ENCODE results near the gene ANKRD65.

The ANKRD65 gene

GRCh38 chr1:1437033-1437903 lies 16.2 kb upstream of the ANKRD65 start:
- H3K9me3 ChIP-seq (ENCODE audit: low read depth, low read length), result no peaks in the 10 kb centered on the region
- TF ChIP-seq EZH2 (IDR thresholded peaks at IDR 0.05) (no peak), FOXP2 (optimal IDR thresholded peaks at IDR 0.05; ENCODE audit: control extremely low read depth, extremely low read length, insufficient read depth) (no peak), POLR2AphosphoS5 (IDR thresholded peaks at IDR 0.05; ENCODE audit: borderline replicate concordance, low read depth, low read length) (no peak)
- no peaks in the 10 kb centered on the region for H3K36me3 ChIP-seq (ENCODE audit: insufficient read depth, low read length)
- no peak overlapping the region for H3K9ac ChIP-seq (ENCODE audit: insufficient read length)
- H3K27ac ChIP-seq, result no peak overlapping the region
- H3K4me3 ChIP-seq, result no peak overlapping the region
- no peak for DNase-seq (ENCODE audit: low read depth, low spot score)

GRCh38 chr1:1436630-1437032 lies 15.6 kb upstream of the ANKRD65 start:
- DNase-seq (ENCODE audit: low read depth, low spot score), result no peak
- TF ChIP-seq FOXP2 (optimal IDR thresholded peaks at IDR 0.05; ENCODE audit: control extremely low read depth, extremely low read length, insufficient read depth), result no peak
- TF ChIP-seq POLR2AphosphoS5 (IDR thresholded peaks at IDR 0.05; ENCODE audit: borderline replicate concordance, low read depth, low read length), result no peak
- no peak for TF ChIP-seq EZH2 (IDR thresholded peaks at IDR 0.05)
- Histone ChIP-seq H3K4me3 (peak overlapping the region; percentile 73; the same call in 1 of the 2 replicates), H3K27ac (no peak overlapping the region), H3K9me3 (ENCODE audit: low read depth, low read length) (no peaks in the 10 kb centered on the region), H3K36me3 (ENCODE audit: insufficient read depth, low read length) (no peaks in the 10 kb centered on the region), H3K9ac (ENCODE audit: insufficient read length) (no peak overlapping the region)

GRCh38 chr1:1435911-1436629 lies 15.0 kb upstream of the ANKRD65 start:
- no peak overlapping the region for H3K9ac ChIP-seq (ENCODE audit: insufficient read length)
- TF ChIP-seq FOXP2 (optimal IDR thresholded peaks at IDR 0.05; ENCODE audit: control extremely low read depth, extremely low read length, insufficient read depth), result no peak
- TF ChIP-seq EZH2 (IDR thresholded peaks at IDR 0.05), result no peak
- no peak for TF ChIP-seq POLR2AphosphoS5 (IDR thresholded peaks at IDR 0.05; ENCODE audit: borderline replicate concordance, low read depth, low read length)
- H3K27ac ChIP-seq, result no peak overlapping the region
- H3K36me3 ChIP-seq (ENCODE audit: insufficient read depth, low read length), result no peaks in the 10 kb centered on the region
- H3K9me3 ChIP-seq (ENCODE audit: low read depth, low read length), result no peaks in the 10 kb centered on the region
- no peak for DNase-seq (ENCODE audit: low read depth, low spot score)
- H3K4me3 ChIP-seq, result peak overlapping the region; percentile 73

- Histone ChIP-seq H3K9ac (ENCODE audit: insufficient read length) (peak within 1 kb of the TSS; percentile 14), H3K36me3 (ENCODE audit: insufficient read depth, low read length) (no peaks in the 10 kb centered on the region), H3K4me3 (peak within 1 kb of the TSS; percentile 73), H3K9me3 (ENCODE audit: low read depth, low read length) (no peaks in the 10 kb centered on the region), H3K27ac (no peak within 1 kb of the TSS)
- no peak for DNase-seq (ENCODE audit: low read depth, low spot score)
- no peak for TF ChIP-seq FOXP2 (optimal IDR thresholded peaks at IDR 0.05; ENCODE audit: control extremely low read depth, extremely low read length, insufficient read depth)
- peak; percentile 43; the same call in 1 of the 2 replicates for TF ChIP-seq POLR2AphosphoS5 (IDR thresholded peaks at IDR 0.05; ENCODE audit: borderline replicate concordance, low read depth, low read length)
Measured at GRCh38 chr1:1435106-1435903, 14.2 kb upstream of the ANKRD65 start, which contains the start of gene VWA1. VWA1 (plus strand) TSS chr1:1435690; CDS start chr1:1435749, 59 bp downstream.

GRCh38 chr1:1434824-1435105 lies 13.7 kb upstream of the ANKRD65 start:
- Histone ChIP-seq H3K4me3 (no peak overlapping the region; the same call in 1 of the 2 replicates), H3K9me3 (ENCODE audit: low read depth, low read length) (no peaks in the 10 kb centered on the region), H3K27ac (no peak overlapping the region), H3K9ac (ENCODE audit: insufficient read length) (no peak overlapping the region), H3K36me3 (ENCODE audit: insufficient read depth, low read length) (no peaks in the 10 kb centered on the region)
- TF ChIP-seq EZH2 (IDR thresholded peaks at IDR 0.05) (no peak), FOXP2 (optimal IDR thresholded peaks at IDR 0.05; ENCODE audit: control extremely low read depth, extremely low read length, insufficient read depth) (no peak), POLR2AphosphoS5 (IDR thresholded peaks at IDR 0.05; ENCODE audit: borderline replicate concordance, low read depth, low read length) (no peak)
- DNase-seq (ENCODE audit: low read depth, low spot score), result no peak

GRCh38 chr1:1434131-1434823 lies 13.2 kb upstream of the ANKRD65 start:
- Histone ChIP-seq H3K36me3 (ENCODE audit: insufficient read depth, low read length) (no peaks in the 10 kb centered on the region), H3K4me3 (no peak overlapping the region), H3K9me3 (ENCODE audit: low read depth, low read length) (no peaks in the 10 kb centered on the region), H3K9ac (ENCODE audit: insufficient read length) (no peak overlapping the region), H3K27ac (no peak overlapping the region)
- DNase-seq (ENCODE audit: low read depth, low spot score), result no peak
- TF ChIP-seq POLR2AphosphoS5 (IDR thresholded peaks at IDR 0.05; ENCODE audit: borderline replicate concordance, low read depth, low read length), result no peak
- no peak for TF ChIP-seq FOXP2 (optimal IDR thresholded peaks at IDR 0.05; ENCODE audit: control extremely low read depth, extremely low read length, insufficient read depth)
- no peak for TF ChIP-seq EZH2 (IDR thresholded peaks at IDR 0.05)

- Histone ChIP-seq H3K27ac (no peak overlapping the region), H3K9ac (ENCODE audit: insufficient read length) (no peak overlapping the region), H3K4me3 (no peak overlapping the region), H3K36me3 (ENCODE audit: insufficient read depth, low read length) (no peaks in the 10 kb centered on the region), H3K9me3 (ENCODE audit: low read depth, low read length) (no peaks in the 10 kb centered on the region)
- no peak for TF ChIP-seq EZH2 (IDR thresholded peaks at IDR 0.05)
- TF ChIP-seq FOXP2 (optimal IDR thresholded peaks at IDR 0.05; ENCODE audit: control extremely low read depth, extremely low read length, insufficient read depth), result no peak
- no peak for DNase-seq (ENCODE audit: low read depth, low spot score)
Measured at GRCh38 chr1:1433804-1434130, 12.7 kb upstream of the ANKRD65 start.
